Hepatic stellate cell (primary cell): Measurements from ENCODE around the gene PMS2.
"Not testable (repeated sequence)": the region's sequence is repeated elsewhere in the genome, so short reads cannot be mapped to it uniquely, and the experiment has no call there.

Experiments used
- DNase-seq: peaks from one replicate; pipeline ENCODE4 v3.0.0; 2011; ENCODE audit warnings: low spot score

The PMS2 gene, protein sequence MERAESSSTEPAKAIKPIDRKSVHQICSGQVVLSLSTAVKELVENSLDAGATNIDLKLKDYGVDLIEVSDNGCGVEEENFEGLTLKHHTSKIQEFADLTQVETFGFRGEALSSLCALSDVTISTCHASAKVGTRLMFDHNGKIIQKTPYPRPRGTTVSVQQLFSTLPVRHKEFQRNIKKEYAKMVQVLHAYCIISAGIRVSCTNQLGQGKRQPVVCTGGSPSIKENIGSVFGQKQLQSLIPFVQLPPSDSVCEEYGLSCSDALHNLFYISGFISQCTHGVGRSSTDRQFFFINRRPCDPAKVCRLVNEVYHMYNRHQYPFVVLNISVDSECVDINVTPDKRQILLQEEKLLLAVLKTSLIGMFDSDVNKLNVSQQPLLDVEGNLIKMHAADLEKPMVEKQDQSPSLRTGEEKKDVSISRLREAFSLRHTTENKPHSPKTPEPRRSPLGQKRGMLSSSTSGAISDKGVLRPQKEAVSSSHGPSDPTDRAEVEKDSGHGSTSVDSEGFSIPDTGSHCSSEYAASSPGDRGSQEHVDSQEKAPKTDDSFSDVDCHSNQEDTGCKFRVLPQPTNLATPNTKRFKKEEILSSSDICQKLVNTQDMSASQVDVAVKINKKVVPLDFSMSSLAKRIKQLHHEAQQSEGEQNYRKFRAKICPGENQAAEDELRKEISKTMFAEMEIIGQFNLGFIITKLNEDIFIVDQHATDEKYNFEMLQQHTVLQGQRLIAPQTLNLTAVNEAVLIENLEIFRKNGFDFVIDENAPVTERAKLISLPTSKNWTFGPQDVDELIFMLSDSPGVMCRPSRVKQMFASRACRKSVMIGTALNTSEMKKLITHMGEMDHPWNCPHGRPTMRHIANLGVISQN

DNA sequence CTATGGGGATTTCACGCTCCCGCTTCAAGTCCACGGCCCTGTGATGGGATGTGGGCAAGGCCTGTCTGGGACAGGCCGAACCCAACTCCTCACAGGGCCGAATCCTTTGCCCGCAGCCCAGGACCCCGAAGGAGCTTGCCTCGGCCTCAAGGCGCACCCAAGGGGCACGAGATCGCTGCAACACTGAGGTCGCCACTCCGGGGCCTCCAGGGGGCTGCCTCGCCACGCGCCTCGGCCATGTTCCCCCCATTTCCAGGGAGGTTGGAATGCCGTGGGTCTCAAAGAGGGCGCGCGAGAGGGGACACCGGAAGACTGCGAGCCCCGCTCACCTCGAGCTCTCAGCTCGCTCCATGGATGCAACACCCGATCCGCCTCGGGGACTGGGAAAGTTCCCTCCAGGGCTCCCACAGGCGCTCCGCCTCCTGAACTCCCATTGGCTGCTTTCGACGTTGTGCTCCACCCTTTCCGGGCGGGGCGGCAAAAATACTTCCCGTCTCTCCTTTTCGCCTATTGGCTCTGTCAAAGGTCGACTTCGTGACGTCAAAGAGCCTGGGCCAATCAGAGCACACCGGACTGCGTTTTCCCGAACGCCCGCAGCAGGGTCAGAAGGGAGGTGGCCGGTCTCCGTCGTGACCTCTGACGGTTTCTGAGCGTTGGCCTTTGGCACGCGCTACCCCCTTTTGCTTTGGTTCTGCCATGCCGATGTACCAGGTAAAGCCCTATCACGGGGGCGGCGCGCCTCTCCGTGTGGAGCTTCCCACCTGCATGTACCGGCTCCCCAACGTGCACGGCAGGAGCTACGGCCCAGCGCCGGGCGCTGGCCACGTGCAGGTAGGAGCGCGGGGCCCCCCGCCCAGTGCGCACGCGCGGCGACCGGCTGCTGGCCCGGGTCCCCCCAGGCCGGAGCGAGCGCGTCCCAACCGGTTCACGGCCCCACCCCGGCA, at the start of gene PMS2, which contains the start of gene AIMP2:
PMS2 (minus strand) TSS at position 382 of the 944 bp plus-strand sequence; CDS start at position 352, 30 bp downstream.
AIMP2 (plus strand) TSS at position 605 of the 944 bp plus-strand sequence; CDS start at position 697, 92 bp downstream.
- DNase-seq: peak; percentile 92

DNA sequence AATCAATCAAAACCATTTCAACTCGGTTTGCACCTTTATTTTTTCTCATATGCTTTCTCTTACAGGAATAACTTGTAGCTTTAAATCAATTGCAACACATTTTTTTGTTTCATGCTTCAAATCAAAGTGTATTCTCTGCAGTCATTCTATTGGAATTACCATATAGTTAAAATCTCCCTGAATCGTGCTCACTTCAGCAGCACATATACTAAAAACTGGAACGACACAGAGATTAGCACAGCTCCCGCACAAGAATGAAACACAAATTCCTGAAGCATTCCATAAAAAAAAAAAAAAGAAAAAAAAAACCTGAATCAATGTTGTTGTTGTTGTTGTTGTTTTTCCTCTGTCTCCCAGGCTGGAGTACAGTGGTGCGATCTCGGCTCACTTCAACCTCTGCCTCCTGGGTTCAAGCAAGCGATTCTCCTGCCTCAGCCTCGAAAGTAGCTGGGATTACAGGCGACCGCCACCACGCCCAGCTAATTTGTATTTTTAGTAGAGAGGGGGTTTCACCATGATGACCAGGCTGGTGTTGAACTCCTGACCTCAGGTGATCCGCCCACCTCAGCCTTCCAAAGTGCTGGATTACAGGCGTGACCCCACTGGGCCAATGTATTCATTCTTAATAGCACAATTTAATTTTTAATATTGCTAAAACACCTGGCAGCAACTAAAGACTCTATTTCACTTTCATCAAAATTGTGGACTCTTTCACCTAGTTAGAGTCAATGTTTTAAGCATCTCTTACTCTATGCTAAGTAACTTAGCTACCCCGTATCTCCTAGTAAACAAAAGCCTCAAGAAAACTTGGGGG, 48.7 kb upstream of the PMS2 start:
- no peak for DNase-seq

DNA sequence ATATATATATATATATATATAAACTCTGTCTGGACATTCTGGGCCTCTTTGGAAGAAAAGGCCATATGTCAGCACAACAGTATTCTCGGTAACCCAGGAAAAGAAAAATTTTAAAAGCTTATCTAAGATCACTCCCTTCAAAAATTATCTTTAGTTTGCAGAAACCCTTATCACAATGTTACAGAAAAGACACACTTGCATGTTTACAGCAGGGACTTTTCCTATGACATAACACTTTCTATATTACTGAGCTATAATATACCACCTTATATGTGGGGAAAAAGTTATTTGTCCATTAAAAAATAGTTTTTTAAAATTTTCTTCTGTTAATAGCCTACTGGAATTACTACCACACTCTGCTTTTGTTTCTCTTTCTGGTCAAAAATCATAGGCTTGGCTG, 47.8 kb upstream of the PMS2 start:
- DNase-seq: no peak

DNA sequence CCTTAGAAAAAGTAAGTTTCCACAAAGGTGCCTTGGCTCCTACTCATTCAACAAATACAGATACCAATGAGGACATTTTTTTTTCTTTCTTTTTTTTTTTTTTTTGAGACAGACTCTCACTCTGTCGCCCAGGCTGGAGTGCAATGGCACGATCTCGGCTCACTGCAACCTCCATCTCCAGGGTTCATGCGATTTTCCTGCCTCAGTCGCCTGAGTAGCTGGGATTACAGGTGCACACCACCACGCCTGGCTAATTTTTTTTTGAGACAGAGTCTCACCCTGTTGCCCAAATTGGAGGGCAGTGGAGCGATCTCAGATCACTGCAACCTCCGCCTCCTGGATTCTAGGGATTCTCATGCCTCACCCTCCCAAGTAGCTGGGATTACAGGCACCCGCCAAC, 42.3 kb upstream of the PMS2 start:
- DNase-seq: not testable (repeated sequence)

DNA sequence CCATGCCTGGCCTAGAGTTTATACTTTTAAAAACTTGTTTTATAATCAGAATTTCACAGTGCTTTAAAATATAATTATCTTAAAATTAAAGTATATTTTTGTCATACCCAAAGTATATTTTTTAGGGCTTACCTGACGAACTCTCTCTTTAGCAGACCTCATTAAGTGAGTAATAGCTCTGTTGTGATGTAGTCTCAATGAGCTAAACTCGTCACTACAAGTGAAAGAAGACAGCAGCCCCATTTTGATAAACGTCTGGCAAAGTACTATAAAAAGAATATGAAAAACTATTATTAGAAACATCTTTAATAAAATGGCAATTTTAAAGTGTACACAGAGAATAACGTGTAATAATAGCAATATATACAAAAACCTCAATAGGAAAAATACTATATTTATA, 40.9 kb upstream of the PMS2 start:
- no peak for DNase-seq

DNA sequence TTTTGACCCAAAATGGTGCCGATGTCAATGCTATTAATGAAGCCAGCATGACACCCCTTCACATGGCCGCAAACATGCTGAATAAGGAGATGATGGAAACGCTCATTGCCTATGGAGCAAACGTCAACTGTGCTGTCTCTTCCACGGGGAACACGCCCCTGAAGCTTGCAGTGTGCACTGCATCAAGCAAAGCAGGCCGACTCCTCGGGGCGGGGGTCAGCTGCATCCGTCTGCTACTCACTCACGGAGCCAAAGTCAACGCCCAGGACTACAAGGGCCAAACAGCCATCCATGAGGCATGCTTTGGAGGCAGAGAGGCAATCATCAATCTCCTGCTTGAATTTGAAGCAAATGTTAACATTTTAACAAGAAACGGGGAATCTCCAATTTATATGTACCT, 26.8 kb upstream of the PMS2 start:
- DNase-seq: no peak

DNA sequence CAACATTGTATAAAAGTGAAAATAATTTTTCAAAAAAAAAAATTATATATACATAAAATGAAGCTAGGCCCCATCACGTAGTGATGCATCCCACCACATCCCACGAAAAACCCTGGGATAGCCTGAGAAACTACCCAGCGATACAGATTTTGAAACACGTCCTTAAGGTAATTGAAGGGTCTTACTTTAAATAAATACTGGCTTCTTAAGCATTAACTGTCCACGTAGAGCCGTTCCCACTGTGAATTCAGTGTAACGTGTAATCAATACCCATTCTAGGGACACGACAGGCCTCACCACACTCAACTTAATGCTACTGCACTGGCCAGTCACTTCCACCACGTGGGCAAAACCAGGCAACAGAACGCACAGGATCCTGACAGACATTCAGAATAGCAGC, 26.3 kb upstream of the PMS2 start:
- no peak for DNase-seq

DNA sequence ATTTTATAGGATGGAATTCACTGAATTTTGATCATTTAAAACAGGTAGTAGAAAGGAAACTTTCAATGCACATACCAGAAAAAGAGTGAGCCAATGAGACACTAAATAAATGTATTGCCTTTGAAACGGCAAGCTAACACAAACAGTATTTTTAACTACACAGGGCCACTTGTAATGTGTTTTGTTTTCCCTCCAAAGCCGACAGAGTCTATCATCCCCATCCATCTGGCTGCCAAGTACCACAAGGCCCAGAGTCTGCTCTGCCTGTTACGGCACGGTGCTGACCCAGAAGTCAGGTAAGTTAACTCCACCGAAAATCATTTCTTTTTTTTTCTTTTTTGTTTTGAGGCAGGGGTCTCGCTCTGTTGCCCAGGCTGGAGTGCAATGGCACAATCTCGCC, 23.8 kb upstream of the PMS2 start:
- no peak for DNase-seq

DNA sequence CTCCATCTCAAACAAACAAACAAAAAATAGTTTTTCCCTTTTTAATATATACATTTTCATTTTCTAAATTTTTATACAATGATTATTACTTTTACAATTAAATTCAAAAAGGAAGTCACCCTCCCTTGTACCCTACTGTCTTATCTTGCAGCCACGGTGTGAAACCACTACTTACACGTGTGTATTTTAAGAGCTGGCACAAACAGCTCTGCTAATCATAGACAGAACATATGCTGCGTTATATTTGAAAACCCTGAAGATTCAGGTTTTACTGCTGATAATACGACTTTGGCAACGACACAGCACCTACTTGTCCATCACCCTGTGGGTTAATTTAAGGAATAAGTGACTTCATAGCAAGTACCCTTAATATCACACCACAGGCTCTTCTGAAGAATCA, 23.3 kb upstream of the PMS2 start:
- no peak for DNase-seq

DNA sequence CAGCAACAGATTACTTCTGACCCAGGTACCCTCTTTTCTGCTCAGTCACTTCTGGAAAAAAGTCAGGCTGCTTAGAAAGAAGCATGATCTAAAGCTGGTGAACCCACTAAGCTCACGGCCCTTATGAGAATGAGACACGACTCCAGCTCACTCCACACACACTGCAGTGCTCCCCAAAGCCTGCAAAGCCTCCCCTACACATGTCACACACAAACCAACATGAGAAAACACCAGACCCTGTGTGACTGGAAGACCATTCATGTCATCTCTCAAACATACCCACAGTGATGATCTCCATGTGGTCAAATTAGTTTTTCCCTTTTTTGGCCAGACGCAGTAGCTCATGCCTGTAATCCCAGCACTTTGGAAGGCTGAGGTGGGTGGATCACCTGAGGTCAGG, 22.7 kb upstream of the PMS2 start:
- no peak for DNase-seq

DNA sequence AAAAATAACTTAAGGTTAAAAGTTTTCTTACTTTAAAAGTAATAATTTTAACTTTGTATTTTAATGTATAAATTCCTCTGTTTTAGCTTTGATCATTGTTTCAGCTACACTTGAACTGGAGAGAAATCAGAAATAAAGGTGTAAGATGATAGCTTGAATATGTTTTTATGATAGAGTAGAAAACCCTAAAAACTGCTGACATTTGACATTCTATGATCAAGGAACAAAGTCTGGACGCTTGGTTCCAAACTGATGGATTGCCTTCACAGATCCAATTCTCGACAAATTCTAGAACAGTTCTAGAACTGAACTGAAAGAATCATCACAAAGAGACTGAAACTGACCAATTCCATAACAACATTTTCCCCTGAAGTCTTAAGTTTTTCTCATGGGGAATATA, 22.1 kb upstream of the PMS2 start, which contains the start of gene ANKRD61:
ANKRD61 (plus strand) TSS at position 389 of the 400 bp plus-strand sequence; CDS start at position 389, 0 bp downstream.
- DNase-seq: no peak

DNA sequence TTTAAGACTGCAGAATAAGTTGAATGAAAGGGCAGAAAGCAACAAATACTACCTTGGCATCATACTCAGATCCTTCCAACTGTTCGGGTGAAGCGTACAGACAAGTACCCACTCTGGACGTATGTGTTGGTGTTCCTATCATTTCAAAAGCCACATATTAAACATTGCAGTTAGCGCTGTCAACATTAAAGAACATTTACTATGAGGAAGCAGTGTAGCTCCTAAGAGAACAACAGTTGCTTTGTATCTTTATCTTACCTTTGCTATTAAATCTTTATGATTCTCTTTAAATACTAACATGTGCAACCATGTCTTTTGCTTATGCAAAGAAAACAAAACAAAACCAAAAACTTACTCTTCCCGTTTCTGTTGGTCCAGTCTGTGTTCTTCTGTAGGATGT, 19.7 kb upstream of the PMS2 start:
- no peak for DNase-seq

DNA sequence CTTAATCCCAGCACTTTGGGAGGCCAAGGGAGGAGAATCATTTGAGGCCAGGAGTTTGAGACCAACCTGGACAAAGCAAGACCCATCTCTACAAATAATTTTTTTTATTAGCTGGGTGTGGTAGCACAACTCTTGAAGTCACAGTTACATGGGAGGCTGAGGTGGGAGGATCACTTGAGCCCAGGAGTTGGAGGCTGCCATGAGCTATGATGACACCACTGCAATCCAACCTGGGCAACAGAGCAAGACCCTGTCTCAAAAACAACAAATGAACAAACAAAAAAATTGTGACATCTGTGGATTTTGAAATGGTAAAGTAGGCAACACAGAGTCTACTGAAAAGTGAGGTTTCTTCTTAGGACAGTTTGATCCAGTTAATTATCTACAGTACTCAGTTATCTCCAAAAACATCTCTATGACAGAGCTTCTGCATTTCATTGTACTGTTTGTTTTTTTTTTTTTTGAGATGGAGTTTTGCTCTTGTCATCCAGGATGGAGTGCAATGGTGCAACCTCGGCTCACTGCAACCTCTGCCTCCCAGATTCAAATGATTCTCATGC, 19.0 kb upstream of the PMS2 start:
- no peak for DNase-seq

DNA sequence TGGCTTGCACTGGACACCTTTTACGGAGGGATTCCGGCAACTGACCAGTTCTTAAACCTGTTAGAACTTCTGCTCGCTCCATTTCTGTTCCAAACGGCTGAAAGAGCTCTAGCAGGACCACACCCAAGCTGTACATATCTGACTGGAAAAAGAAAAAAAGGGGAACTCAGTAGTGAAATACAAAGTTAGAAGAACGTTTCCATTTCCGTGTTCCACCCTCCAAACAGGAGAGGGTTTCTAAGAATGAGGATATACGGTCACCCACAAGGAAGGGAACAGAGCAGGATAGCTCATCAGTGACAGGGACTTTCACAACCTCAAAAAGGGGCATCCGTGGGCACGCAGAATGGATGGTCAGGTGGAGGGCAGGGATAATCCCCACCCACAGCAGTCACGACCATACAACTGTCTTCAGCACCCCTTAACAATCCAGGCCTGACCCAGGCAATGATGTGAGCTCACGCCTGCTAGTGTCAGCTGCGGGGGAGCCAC, 18.0 kb upstream of the PMS2 start:
- no peak for DNase-seq

DNA sequence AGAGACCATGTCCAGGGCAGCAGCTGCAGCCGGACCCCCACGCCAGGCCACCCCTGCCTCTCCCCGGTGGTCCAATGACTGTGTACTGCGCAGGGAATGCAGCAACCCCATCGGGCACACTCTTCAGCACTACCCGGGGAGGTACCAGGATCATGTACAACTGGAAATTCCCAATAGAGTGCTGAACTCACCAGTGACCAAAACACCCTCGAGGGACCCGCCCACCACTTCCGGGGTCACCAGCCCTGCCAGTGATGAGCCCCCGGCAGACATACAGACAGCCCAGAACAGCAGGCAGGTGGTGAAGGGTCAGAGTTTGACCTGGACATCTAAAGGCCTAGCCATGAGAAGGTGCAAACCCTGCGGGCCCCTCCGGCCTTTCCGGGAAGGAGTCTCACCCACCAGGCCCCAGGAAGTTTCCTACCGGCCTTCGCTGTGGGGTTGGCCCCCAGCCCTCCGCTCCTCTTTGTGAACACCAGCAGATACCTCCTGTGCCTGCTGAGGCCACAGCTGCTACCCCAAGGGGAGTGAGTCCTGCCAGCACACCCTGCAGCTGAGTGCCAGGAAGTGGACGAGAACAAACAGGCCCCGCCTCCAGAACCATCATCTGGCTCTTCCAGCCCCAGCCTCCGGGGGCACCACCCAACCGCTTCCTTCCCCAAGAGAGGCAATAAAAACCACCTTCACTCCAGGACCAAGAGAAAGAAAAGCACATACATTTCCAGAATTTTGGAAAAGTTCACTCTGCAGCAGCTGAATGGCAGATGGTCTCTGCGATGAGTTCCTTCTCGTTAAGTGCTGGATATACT, 17.4 kb upstream of the PMS2 start:
- peak; percentile 51 for DNase-seq

DNA sequence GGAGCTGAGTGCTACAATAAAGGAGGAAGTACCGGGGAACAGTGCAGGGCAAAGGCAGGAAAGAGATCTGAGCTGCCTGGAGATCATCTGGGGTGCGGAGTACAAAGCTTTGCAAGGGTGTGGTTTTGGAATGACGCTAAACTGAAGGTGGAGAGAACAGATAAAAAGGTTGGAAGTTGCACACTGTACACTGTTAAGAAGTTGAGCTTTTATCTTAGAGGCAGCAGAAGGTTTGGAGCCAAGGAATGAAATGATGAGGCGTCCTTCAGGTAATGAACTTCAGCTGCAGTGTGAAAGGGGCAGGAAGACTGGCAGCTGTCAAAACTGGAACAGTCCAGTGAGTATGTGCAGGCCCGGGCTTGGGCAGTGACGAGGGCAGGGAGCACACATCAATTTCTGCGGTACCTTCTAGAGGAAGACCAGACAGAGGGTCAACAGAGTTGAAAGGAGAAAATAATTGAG, 15.2 kb upstream of the PMS2 start:
- no peak for DNase-seq

DNA sequence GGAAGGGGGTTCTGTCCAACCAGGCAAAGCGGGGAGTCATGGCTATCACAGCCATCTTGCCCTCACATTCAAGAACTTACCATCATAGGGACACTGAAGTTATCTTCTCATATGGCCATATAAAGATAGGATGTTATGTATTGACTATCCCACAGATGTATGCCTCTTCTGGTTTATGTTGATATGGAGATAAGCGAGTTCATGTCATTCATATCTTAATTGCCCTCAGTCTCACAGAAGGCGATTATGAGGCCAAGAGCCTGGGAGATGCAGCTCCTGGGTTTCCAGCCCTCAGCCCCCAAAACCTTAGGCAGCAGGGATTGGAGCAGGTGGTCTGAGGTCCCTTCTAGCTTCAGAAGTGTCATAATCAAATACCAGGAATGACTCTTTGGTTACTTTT, 13.9 kb upstream of the PMS2 start:
- no peak for DNase-seq

DNA sequence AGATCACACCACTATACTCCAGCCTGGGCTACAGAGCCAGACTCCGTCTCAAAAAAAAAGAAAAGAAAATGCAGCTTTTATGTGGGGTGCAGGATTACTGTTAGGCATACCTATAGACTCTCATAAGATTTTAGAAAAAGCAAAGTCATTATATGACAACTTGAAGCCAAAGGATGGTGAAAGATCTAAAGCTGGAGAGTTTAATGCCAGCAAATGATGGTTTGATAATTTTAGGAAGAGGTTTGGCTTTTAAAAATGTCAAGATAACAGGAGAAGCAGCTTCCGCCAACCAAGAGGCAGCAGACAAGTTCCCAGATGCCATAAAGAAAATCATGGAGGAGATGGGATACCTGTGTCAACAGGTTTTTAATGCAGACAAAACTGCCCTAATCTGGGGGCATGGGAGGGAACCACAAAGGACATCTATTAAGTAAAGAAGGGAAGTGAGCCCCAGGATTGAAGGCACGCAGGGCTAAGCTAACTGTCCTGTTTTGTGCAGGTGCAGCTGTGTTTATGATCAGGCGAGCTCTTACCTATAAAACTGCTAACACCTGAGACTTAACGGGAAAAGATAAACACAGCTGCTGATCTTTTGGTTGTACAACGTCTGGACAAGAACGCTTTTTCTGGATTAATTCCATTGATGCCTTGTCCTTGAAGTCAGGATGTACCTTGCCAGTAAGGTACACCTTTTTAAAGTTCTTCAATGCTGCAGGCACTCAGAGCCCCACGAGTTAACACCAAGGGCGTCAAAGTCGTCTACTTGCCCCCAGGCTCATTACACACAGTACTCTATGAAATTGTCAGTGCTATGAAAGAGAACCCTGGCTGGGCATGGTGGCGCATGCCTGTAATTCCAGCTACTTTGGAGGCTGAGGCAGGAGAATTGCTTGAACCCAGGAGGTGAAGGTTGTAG, 11.8 kb upstream of the PMS2 start:
- DNase-seq: no peak

DNA sequence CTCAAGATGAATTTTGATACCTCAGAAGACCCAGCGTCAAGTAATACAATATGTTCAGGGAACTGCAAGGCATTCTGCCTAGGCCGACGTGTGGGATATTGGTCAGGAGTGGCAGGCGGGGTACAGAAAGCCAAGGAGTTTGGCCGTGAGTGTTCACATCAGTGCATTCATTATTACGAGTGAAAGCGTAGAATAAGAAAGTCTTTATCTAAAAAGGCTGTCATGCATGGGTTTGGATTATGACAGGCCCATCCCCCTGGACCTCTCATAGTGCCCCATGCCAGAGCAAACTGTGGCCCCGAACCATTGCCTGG, 7.8 kb upstream of the PMS2 start:
- no peak for DNase-seq
